Measurements from ENCODE around the gene PLS3.

PLS3 gene

DNA sequence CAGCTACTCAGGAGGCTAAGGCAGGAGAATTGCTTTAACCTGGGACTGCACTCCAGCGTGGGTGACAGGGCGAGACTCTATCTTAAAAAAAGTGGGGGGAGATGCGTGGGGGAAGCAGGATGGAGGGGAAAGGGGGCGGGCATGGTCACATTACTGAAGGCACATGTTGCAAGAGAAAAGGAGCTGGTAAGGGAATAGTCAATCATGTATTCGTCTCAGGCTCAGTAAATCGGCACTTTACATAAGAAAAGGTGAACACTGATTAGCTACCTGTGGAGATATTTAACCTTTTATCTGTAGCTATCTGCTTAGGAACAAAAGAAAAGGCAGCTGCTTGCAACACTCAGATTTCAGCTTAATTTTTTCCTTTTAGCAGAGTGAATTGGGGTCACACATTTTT lies 132.5 kb downstream of the PLS3 start:
- DNase-seq (ENCODE audit: low read depth) = no peak

DNA sequence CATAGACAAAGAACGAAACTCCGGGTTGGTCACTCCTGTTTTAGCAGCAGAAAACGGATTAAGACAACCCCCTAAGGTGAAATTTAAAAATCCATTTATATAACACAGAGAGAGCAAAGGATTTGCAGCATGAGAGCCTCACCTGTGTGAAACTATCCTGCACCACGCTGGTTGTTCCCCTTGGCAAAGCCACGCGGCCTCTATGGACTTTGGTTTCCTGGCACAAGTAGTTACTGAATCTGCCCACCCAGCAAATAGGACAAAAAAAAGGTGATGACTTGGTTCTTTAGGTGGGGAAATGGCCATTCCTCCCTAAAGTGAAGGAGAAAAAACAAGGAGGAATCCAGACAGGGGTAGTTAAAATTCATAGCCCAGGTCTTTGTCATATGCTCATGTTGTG lies 133.1 kb downstream of the PLS3 start:
- no peak for DNase-seq (ENCODE audit: low read depth)

DNA sequence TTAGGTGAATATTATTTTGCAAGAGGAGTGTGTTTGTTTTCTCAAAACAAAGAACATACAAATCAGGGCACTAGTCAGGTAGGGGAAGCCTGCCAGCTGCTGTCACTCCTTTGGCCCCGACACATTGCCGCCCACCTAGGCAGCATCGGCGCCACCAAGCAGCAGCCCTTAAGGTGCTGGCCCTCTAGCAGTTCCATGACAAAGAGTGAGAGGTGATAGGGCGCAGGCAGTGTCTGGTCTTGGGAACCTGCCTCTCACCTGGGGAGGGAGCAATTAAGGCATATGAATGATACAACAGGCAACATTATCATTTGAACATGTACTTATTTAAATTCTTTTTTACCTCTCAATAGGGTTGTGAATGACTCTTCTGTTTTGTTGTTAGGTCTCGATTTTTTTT lies 135.1 kb downstream of the PLS3 start:
- no peak for DNase-seq (ENCODE audit: low read depth)

DNA sequence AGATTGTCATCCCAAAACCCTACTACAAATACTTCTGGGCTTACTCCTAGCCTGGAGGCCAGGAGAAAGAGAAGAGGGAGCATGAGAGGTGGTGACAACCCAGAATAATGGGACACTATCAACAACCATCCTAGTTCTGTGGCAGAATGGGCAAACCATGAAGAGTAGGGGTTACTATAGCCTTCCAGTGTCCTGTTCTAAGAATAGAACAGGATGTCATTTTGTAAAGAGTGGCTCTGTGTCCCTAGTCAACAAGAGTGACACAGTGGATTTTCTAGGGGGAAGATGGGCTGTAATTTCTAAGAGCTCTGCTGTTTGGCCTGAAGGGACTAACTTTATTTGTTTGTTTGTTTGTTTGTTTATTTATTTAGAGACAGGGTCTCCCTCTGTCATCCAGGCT lies 136.0 kb downstream of the PLS3 start:
- DNase-seq (ENCODE audit: low read depth) = no peak

DNA sequence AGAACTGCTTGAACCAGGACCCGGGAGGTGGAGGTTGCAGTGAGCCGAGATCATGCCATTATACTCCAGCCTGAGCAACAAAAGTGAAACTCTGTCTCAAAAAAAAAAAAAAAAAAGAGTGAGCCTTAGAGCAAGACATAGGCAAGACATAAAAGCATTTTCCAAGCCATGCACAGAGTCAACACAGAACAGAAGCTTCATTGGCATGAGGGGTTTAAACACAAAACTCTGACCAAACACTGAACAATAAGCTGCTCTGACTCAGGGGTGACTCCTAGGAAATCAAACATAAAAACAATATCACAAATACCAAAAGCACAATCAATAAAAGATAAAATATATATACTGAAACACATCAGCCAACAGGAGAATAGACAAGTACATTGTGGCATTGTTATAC lies 136.8 kb downstream of the PLS3 start:
- DNase-seq (ENCODE audit: low read depth) = no peak

Data from stimulated activated CD8-positive, alpha-beta memory T cell treated with anti-CD3 and anti-CD28 coated beads, Interleukin-7, amount 100 ng/mL, for 24 hours (primary cell).